Natural killer cell (primary cell): Measurements from ENCODE around the gene PSG5. TPM values are rescaled to one million over a fixed set of nuclear protein-coding genes. Genes with fewer than 3 reads are reported as not detected.
"Not testable (repeated sequence)": the region's sequence is repeated elsewhere in the genome, so short reads cannot be mapped to it uniquely, and the experiment has no call there.

ENCODE experiments used
- ATAC-seq, 3 donors: fragments of 150-1000 bp in 2 of 3; fragments of 200-7000 bp in 1 of 3; cut with Tn5 transposase; 1 replicate in 1 of 3; 2 replicates in 2 of 3; pipeline ENCODE4 v1.10.0; 2021; ENCODE audit warnings: mild to moderate bottlenecking in 2 of 3, moderate library complexity in 2 of 3
- DNase-seq, 2 donors: peaks; one replicate each; pipeline versions ENCODE4 v3.0.0 to v3.0.0-alpha.2; 2013 to 2021; ENCODE audit warnings: mixed read lengths in 1 of 2
- H3K27ac ChIP-seq: one replicate; pipeline ENCODE4 v1.5.1; 2013; ENCODE audit warnings: mild to moderate bottlenecking, low read length
- H3K27me3 ChIP-seq: one replicate; pipeline ENCODE4 v1.6.1; 2013; ENCODE audit warnings: low read length; ENCODE audit not compliant: control insufficient read depth, insufficient read depth
- H3K36me3 ChIP-seq: one replicate; pipeline ENCODE4 v1.6.1; 2013; ENCODE audit warnings: low read length; ENCODE audit not compliant: control insufficient read depth, insufficient read depth
- H3K4me1 ChIP-seq: one replicate; pipeline ENCODE4 v1.6.1; 2013; ENCODE audit warnings: low read length; ENCODE audit not compliant: control insufficient read depth, insufficient read depth
- H3K4me3 ChIP-seq: one replicate; pipeline ENCODE4 v1.5.1; 2013; ENCODE audit warnings: low read length
- H3K9me3 ChIP-seq: one replicate; pipeline ENCODE4 v1.6.1; 2013; ENCODE audit warnings: low read length; ENCODE audit not compliant: control insufficient read depth, insufficient read depth
- H3K27ac Mint-ChIP-seq, 2 donors: one replicate each; pipeline ENCODE4 v1.8.0; 2022; ENCODE audit warnings: mild to moderate bottlenecking in 2 of 2, mixed read lengths in 2 of 2, moderate library complexity in 1 of 2
- H3K27me3 Mint-ChIP-seq, 2 donors: one replicate each; pipeline ENCODE4 v1.8.0; 2022; ENCODE audit warnings: low read depth in 2 of 2, mixed read lengths in 2 of 2
- H3K36me3 Mint-ChIP-seq: one replicate; pipeline ENCODE4 v1.8.0; 2022; ENCODE audit warnings: mixed read lengths
- H3K4me1 Mint-ChIP-seq, 2 donors: one replicate each; pipeline ENCODE4 v1.8.0; 2022; ENCODE audit warnings: mixed read lengths in 2 of 2
- H3K4me3 Mint-ChIP-seq: one replicate; pipeline ENCODE4 v1.8.0; 2022; ENCODE audit warnings: mild to moderate bottlenecking, moderate library complexity, mixed read lengths
- H3K9me3 Mint-ChIP-seq, 2 donors: one replicate each; pipeline ENCODE4 v1.8.0; 2022; ENCODE audit warnings: mixed read lengths in 2 of 2
- CTCF ChIP-seq: fragments of 200-600 bp; IDR thresholded peaks from one replicate; pipeline ENCODE4 v1.8.0; 2022; ENCODE audit warnings: antibody characterized with exemption
- WGBS: methylation state at CpG from one replicate; pipeline ENCODE4 v1.1.7; 2013; ENCODE audit warnings: missing lambda C conversion rate; ENCODE audit not compliant: insufficient coverage; 5-methylcytosine and 5-hydroxymethylcytosine counted together
- intact Hi-C: fragments of 100-400 bp; cut with micrococcal nuclease; formaldehyde crosslinking; loops from one replicate; pipeline ENCODE4 v1.14.2; 2022
- total RNA-seq, 4 donors: library from RNA; stranded (reverse); fragments of 120-200 nt in 1 of 4; gene quantifications; one replicate each; pipeline versions ENCODE4 v1.2.3 to v1.2.4, GENCODE V29; 2013 to 2022

Gene PSG5
- total RNA-seq, 3 donors from 2014 or later (not counting 1 experiment from before 2014, with no cell fraction given) = not detected

DNA sequence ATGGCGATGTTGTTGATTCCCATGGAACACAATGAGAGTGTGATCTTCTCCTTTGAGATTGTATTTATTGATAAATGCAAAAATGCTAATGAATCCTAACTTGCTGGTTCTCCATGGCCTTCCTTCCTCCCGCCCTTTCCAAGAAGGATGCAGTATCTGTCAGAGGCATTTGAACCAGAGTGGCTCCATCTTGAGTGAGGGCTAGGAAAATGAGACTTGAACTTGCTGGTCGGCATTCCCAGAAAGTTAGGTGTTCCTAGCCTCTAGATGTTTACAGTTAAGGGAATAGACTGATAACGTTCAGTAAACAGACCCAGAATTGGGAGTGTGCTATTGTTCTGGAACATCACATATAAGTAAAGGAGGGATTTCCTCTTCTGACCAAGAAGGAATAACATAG, 59.6 kb downstream of the PSG5 start:
- H3K27ac Mint-ChIP-seq = no peak overlapping the region
- H3K36me3 Mint-ChIP-seq = no peaks in the 10 kb centered on the region
- no peaks in the 10 kb centered on the region for H3K9me3 Mint-ChIP-seq
- no peaks in the 10 kb centered on the region for H3K4me1 Mint-ChIP-seq
- H3K9me3 ChIP-seq = no peaks in the 10 kb centered on the region
- ATAC-seq (no peak), DNase-seq (no peak)
- no peaks in the 10 kb centered on the region for H3K36me3 ChIP-seq
- H3K4me1 ChIP-seq = no peaks in the 10 kb centered on the region
- intact Hi-C loops = no loop called here
- no peak overlapping the region for H3K27ac ChIP-seq
- H3K4me3 ChIP-seq = no peak overlapping the region
- H3K27me3 ChIP-seq = no peaks in the 10 kb centered on the region
- WGBS = 87% methylated on average over 4 of the region's 4 CpGs
- TF ChIP-seq CTCF = no peak
- peaks cover 3 to 9% of the 10 kb centered on the region in 2 donors for H3K27me3 Mint-ChIP-seq
- no peak overlapping the region for H3K4me3 Mint-ChIP-seq

DNA sequence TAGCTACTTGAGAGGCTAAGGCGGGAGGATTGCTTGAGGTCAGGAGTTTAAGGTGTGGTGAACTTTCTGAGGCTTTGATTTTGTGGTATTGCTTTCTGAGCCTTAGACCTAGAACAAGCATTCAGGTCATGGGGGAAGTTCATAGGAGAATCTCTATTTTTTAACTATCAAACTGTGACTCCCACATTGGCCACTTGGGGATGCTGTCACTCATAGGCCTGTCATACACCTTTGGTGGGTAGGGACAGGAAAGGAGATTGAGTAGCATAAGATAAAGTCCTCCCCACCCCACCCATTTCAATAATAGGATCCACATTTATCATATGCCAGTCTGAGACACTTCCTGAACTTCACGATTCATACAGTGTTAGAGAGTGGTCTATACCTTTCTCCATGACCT, 62.0 kb downstream of the PSG5 start:
- peaks cover 5 to 9% of the 10 kb centered on the region in 2 donors for H3K27me3 Mint-ChIP-seq
- WGBS = 67% methylated on average over 2 of the region's 2 CpGs
- TF ChIP-seq CTCF = no peak
- no peak overlapping the region for H3K27ac Mint-ChIP-seq
- no peak for DNase-seq
- no peaks in the 10 kb centered on the region for H3K4me1 Mint-ChIP-seq
- H3K36me3 ChIP-seq = no peaks in the 10 kb centered on the region
- H3K36me3 Mint-ChIP-seq = no peaks in the 10 kb centered on the region
- no peaks in the 10 kb centered on the region for H3K4me1 ChIP-seq
- H3K4me3 Mint-ChIP-seq = no peak overlapping the region
- H3K4me3 ChIP-seq = no peak overlapping the region
- intact Hi-C loops = no loop called here
- H3K9me3 ChIP-seq = no peaks in the 10 kb centered on the region
- H3K27me3 ChIP-seq = no peaks in the 10 kb centered on the region
- no peaks in the 10 kb centered on the region for H3K9me3 Mint-ChIP-seq
- no peak overlapping the region for H3K27ac ChIP-seq
- no peak for ATAC-seq

DNA sequence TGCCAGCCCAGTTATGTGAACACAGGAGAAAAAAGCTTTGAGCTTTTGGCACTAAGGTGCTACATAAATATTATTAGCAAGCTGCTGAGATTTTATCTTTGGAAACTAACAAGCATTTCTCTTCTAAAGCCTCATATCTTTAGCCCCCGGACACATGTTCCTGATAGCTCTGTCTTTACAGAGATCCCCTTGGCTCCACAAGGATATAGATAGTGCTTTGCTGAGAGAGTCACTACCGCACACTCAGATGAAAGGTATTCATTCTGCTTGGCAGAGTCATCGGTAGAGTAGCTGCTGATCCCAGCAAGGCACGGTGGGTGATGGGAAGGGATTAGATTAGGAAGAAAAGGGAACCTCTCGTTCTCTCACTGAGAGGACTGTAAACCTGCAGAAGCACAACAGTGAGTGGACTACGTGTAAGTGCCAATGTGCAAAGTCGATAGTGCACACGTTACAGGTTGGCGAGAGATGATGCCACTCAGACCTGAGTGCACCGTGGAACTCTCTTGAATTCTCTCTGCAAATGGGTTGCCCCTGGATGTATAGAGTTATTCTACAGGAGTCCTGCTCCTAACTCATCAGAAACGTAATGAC, 65.8 kb downstream of the PSG5 start:
- H3K9me3 Mint-ChIP-seq, H3K4me1 ChIP-seq, H3K27me3 ChIP-seq, H3K36me3 ChIP-seq, H3K4me1 Mint-ChIP-seq, ATAC-seq, H3K36me3 Mint-ChIP-seq, H3K4me3 ChIP-seq, H3K27ac Mint-ChIP-seq, DNase-seq, H3K27me3 Mint-ChIP-seq, H3K27ac ChIP-seq, H3K4me3 Mint-ChIP-seq, intact Hi-C loops, H3K9me3 ChIP-seq: not testable (repeated sequence)
- 85% methylated on average over 11 of the region's 11 CpGs for WGBS

GRCh38 chr19:43119526-43119925, 66.8 kb downstream of the PSG5 start:
- 79% methylated on average over 2 of the region's 3 CpGs for WGBS
- H3K4me1 ChIP-seq, ATAC-seq, DNase-seq, H3K27me3 Mint-ChIP-seq, H3K4me3 Mint-ChIP-seq, intact Hi-C loops, H3K9me3 Mint-ChIP-seq, H3K27ac Mint-ChIP-seq, H3K27ac ChIP-seq, H3K36me3 Mint-ChIP-seq, H3K36me3 ChIP-seq, H3K27me3 ChIP-seq, H3K4me1 Mint-ChIP-seq, H3K4me3 ChIP-seq, H3K9me3 ChIP-seq: not testable (repeated sequence)

Other genes starting within 250 kb of the PSG5 start
- not detected for gene PSG7, start 249.3 kb downstream of the PSG5 start, total RNA-seq
- gene PSG11, start 160.1 kb downstream of the PSG5 start, total RNA-seq = not detected
- gene PSG2, start 103.8 kb downstream of the PSG5 start, total RNA-seq = not detected
- gene PSG4, start 19.1 kb upstream of the PSG5 start, total RNA-seq = not detected
- not detected for gene PSG9, start 83.0 kb upstream of the PSG5 start, total RNA-seq
- not detected for gene CD177, start 167.2 kb upstream of the PSG5 start, total RNA-seq
- gene TEX101, start 228.4 kb upstream of the PSG5 start, total RNA-seq = 1 to 10 TPM in 1 of 3 donors, not detected in 2; 1.4 TPM